ENCODE measurements around the gene RDH11.

DNA sequence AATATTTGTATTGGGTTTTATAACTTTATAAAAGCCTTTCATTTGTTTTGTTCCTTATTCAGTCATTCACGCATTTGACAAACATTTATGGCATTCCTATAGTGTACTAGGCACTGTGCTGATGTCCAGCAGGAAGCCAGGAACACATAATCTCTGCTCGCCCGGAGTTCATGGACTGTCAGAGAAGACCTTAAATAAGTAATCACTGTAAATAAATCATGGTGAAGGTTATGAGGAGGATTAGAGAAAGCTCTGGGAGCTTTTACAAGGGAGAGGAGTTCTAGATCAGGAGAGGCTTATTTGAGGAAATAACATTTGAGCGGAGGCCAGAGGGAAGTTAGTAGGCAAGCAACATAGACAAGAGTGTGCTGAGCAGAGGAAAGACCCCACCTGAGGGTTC lies 1.4 kb upstream of the RDH11 start:
- TF ChIP-seq, protein P1, sequence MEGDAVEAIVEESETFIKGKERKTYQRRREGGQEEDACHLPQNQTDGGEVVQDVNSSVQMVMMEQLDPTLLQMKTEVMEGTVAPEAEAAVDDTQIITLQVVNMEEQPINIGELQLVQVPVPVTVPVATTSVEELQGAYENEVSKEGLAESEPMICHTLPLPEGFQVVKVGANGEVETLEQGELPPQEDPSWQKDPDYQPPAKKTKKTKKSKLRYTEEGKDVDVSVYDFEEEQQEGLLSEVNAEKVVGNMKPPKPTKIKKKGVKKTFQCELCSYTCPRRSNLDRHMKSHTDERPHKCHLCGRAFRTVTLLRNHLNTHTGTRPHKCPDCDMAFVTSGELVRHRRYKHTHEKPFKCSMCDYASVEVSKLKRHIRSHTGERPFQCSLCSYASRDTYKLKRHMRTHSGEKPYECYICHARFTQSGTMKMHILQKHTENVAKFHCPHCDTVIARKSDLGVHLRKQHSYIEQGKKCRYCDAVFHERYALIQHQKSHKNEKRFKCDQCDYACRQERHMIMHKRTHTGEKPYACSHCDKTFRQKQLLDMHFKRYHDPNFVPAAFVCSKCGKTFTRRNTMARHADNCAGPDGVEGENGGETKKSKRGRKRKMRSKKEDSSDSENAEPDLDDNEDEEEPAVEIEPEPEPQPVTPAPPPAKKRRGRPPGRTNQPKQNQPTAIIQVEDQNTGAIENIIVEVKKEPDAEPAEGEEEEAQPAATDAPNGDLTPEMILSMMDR (IDR thresholded peaks at IDR 0.05): no peak
- TF ChIP-seq TCF7L2 (IDR thresholded peaks at IDR 0.05; ENCODE audit: low read depth, low read length) (no peak), POLR2AphosphoS5 (IDR thresholded peaks at IDR 0.05; ENCODE audit: low read depth, low read length) (no peak), SIN3A (IDR thresholded peaks at IDR 0.05; ENCODE audit: borderline replicate concordance, insufficient read depth, low read depth, low read length) (no peak)
- TF ChIP-seq, protein P2, sequence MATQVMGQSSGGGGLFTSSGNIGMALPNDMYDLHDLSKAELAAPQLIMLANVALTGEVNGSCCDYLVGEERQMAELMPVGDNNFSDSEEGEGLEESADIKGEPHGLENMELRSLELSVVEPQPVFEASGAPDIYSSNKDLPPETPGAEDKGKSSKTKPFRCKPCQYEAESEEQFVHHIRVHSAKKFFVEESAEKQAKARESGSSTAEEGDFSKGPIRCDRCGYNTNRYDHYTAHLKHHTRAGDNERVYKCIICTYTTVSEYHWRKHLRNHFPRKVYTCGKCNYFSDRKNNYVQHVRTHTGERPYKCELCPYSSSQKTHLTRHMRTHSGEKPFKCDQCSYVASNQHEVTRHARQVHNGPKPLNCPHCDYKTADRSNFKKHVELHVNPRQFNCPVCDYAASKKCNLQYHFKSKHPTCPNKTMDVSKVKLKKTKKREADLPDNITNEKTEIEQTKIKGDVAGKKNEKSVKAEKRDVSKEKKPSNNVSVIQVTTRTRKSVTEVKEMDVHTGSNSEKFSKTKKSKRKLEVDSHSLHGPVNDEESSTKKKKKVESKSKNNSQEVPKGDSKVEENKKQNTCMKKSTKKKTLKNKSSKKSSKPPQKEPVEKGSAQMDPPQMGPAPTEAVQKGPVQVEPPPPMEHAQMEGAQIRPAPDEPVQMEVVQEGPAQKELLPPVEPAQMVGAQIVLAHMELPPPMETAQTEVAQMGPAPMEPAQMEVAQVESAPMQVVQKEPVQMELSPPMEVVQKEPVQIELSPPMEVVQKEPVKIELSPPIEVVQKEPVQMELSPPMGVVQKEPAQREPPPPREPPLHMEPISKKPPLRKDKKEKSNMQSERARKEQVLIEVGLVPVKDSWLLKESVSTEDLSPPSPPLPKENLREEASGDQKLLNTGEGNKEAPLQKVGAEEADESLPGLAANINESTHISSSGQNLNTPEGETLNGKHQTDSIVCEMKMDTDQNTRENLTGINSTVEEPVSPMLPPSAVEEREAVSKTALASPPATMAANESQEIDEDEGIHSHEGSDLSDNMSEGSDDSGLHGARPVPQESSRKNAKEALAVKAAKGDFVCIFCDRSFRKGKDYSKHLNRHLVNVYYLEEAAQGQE (IDR thresholded peaks at IDR 0.05; ENCODE audit: insufficient read depth in 1 of 2, low read depth in 2 of 2, low read length in 1 of 2): no peak
